ENCODE data around the gene IFRD1.

Gene IFRD1

GRCh38 chr7:112416127-112416526 is 34.1 kb upstream of the IFRD1 start:
- no peak for TF ChIP-seq CTCF (conservative IDR thresholded peaks at IDR 0.05)
- no peak overlapping the region for H3K27ac ChIP-seq

- H3K27ac ChIP-seq = peak overlapping the region; percentile 94
- TF ChIP-seq CTCF (conservative IDR thresholded peaks at IDR 0.05) = no peak
These were observed 30.6 kb upstream of the IFRD1 start for GRCh38 chr7:112419543-112420130.

- no peak for TF ChIP-seq CTCF (conservative IDR thresholded peaks at IDR 0.05)
- peak overlapping the region; percentile 94 for H3K27ac ChIP-seq
These were observed 29.9 kb upstream of the IFRD1 start for GRCh38 chr7:112420236-112420861.

- peak overlapping the region; percentile 94 for H3K27ac ChIP-seq
- TF ChIP-seq CTCF (conservative IDR thresholded peaks at IDR 0.05) = no peak
These were observed 28.4 kb upstream of the IFRD1 start for GRCh38 chr7:112421666-112422486.

- TF ChIP-seq CTCF (conservative IDR thresholded peaks at IDR 0.05) = no peak
- H3K27ac ChIP-seq = peak overlapping the region; percentile 94
These were observed 27.3 kb upstream of the IFRD1 start for GRCh38 chr7:112422842-112423496.

- TF ChIP-seq CTCF (conservative IDR thresholded peaks at IDR 0.05) = 0 out of 2 replicates have a peak, but pooled peaks have one; percentile 2
- peak overlapping the region; percentile 94 for H3K27ac ChIP-seq
These were observed 26.3 kb upstream of the IFRD1 start for GRCh38 chr7:112423987-112424386.

GRCh38 chr7:112427984-112428383 is 22.3 kb upstream of the IFRD1 start:
- no peak overlapping the region for H3K27ac ChIP-seq
- TF ChIP-seq CTCF (conservative IDR thresholded peaks at IDR 0.05) = no peak

All from VCaP (cell line).